ENCODE data around the gene UST.

Gene UST

GRCh38 chr6:149122850-149123821 lies 376.3 kb downstream of the UST start:
- DNase-seq (ENCODE audit: low spot score) = no peak

GRCh38 chr6:149125309-149125708 lies 378.5 kb downstream of the UST start:
- no peak for DNase-seq (ENCODE audit: low spot score)
